ENCODE data around the gene GJC2. TPM values are rescaled to one million over a fixed set of nuclear protein-coding genes. Genes with fewer than 3 reads are reported as not detected.

The GJC2 gene
- polyA plus RNA-seq, 1 of the 3 experiments (the other 2 are of a cell fraction), result 0.92 TPM

GRCh38 chr1:228176461-228177182 is 26.9 kb downstream of the GJC2 start:
- H3K4me1 ChIP-seq (ENCODE audit: control insufficient read depth in 1 of 2, insufficient read depth in 2 of 2, low read depth in 1 of 2, low read length in 1 of 2), result peaks cover 0 to 6% of the 10 kb centered on the region in 2 experiments; a peak in 1 of 4 replicates
- CTCF ChIA-PET, result interaction anchor here (1.4 to 9.1 kb wide), 2 partner anchors 11 to 172 kb away, joined by 3 to 54 read pairs; partner anchors contain the start of gene IBA57
- H3K9me2 ChIP-seq, result no peaks in the 10 kb centered on the region
- no peaks in the 10 kb centered on the region for H4K20me1 ChIP-seq (ENCODE audit: insufficient read depth)
- no peak overlapping the region for H3K4me2 ChIP-seq
- H3K79me2 ChIP-seq (ENCODE audit: insufficient read depth), result peaks cover 3% of the 10 kb centered on the region; the same call in 1 of the 2 replicates
- peaks cover 11% of the 10 kb centered on the region for H3F3A ChIP-seq (replicated peaks; ENCODE audit: insufficient read depth)
- no peak for DNase-seq
- no peaks in the 10 kb centered on the region for H3K27me3 ChIP-seq (ENCODE audit: insufficient read depth)
- TF ChIP-seq FOXJ3 (CRISPR knock-in tag; IDR thresholded peaks at IDR 0.05), result no peak
- TF ChIP-seq POLR2AphosphoS5 (IDR thresholded peaks at IDR 0.05; ENCODE audit: low read depth, low read length), result no peak
- no peak for TF ChIP-seq ELF1 (IDR thresholded peaks at IDR 0.05)
- TF ChIP-seq MAX (IDR thresholded peaks at IDR 0.05; ENCODE audit: low read depth), result no peak
- no peak for TF ChIP-seq YY1 (IDR thresholded peaks at IDR 0.05; ENCODE audit: low read depth)
- TF ChIP-seq CTCF (IDR thresholded peaks at IDR 0.05), result no peak
- TF ChIP-seq CHD2 (IDR thresholded peaks at IDR 0.05; ENCODE audit: low read length, partially characterized antibody), result no peak
- no peak for TF ChIP-seq FOXM1 (IDR thresholded peaks at IDR 0.05; ENCODE audit: low read depth)
- no peak for TF ChIP-seq TEAD4 (IDR thresholded peaks at IDR 0.05; ENCODE audit: borderline replicate concordance, insufficient read depth)
- no peak for TF ChIP-seq RCOR1 (IDR thresholded peaks at IDR 0.05; ENCODE audit: low read length)
- TF ChIP-seq NRF1 (IDR thresholded peaks at IDR 0.05; ENCODE audit: low read depth, low read length), result no peak
- no peak for TF ChIP-seq GABPA (IDR thresholded peaks at IDR 0.05; ENCODE audit: low read depth)
- no peak for TF ChIP-seq RXRA (IDR thresholded peaks at IDR 0.05; ENCODE audit: borderline replicate concordance, low read depth)
- TF ChIP-seq EZH2phosphoT487 (IDR thresholded peaks at IDR 0.05; ENCODE audit: borderline replicate concordance, low read depth), result no peak
- no peak for TF ChIP-seq FOSL2 (IDR thresholded peaks at IDR 0.05; ENCODE audit: borderline replicate concordance, low read depth)
- no peak for TF ChIP-seq RAD21 (IDR thresholded peaks at IDR 0.05; ENCODE audit: low read length)
- TF ChIP-seq NFIC (IDR thresholded peaks at IDR 0.05; ENCODE audit: borderline replicate concordance), result no peak
- peaks cover 0 to 2% of the 10 kb centered on the region in 2 experiments for H3K36me3 ChIP-seq (replicated peaks in 1 of 2; ENCODE audit: control insufficient read depth in 1 of 2, insufficient read depth in 2 of 2, low read length in 1 of 2)
- no peak overlapping the region for H2AFZ ChIP-seq (ENCODE audit: low read depth)
- no peak overlapping the region for H3K9ac ChIP-seq
- no peak overlapping the region for H3K27ac ChIP-seq (ENCODE audit: low read depth in 2 of 2, low read length in 1 of 2)
- POLR2A ChIA-PET, result interaction anchor here (0.6 kb wide), 1 partner anchor 230 kb away, joined by 3 read pairs; the partner anchor contains the start of gene TRIM11
- 90% methylated on average over 9 of the region's 19 CpGs for WGBS (ENCODE audit: low lambda C conversion rate)
- no peaks in the 10 kb centered on the region for H3K9me3 ChIP-seq
- H3K4me3 ChIP-seq (ENCODE audit: low read depth in 2 of 2, low read length in 1 of 2), result no peak overlapping the region
